Measurements from ENCODE around the gene SLC38A1.
"Not testable (repeated sequence)": the region's sequence is repeated elsewhere in the genome, so short reads cannot be mapped to it uniquely, and the experiment has no call there.

The SLC38A1 gene

DNA sequence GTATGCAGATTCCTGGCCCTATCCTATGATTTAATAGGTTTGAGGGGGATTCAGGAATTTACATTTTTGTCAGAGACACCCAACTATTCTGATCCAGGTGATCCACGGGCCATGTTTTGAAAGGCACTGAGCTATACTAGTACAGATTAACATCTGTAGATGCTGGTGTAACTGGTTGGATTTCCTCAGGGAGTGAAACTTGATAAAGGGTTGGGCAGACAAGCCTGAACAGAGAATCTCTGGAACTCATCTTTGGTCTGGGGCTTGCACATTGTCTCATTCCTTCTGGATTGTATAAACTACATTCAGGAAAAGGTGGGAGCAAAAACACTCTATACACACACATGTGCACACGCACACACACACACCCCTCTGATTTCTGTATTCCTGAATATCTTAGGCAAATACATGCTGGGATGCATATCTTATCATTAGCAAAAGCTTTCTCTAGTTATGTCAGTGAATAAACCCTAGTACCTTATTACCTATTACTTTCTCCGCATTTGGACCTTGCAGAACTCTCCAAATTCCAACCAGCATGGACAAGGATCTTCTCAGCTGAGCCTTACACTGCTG, 104.6 kb downstream of the SLC38A1 start:
- DNase-seq (ENCODE audit: low read depth) = no peak

DNA sequence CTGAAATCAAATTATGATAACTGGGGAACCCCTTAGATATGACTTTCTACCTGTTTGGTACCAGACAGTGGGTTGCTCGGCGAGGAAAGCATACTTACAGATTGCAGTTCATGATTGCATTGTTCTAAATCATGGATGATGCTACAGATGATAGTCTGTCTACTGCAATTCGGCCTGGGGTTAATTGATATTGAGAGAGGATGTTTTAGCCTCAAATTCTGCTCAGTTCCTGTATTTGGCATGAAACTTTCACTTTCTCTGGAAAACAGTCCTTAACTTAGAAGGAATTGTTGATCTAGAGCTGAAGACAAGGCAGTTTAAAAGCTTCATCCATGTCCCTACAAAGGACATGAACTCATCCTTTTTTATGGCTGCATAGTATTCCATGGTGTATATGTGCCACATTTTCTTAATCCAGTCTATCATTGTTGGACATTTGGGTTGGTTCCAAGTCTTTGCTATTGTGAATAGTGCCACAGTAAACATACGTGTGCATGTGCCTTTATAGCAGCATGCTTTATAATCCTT, 106.2 kb downstream of the SLC38A1 start:
- DNase-seq (ENCODE audit: low read depth) = not testable (repeated sequence)

DNA sequence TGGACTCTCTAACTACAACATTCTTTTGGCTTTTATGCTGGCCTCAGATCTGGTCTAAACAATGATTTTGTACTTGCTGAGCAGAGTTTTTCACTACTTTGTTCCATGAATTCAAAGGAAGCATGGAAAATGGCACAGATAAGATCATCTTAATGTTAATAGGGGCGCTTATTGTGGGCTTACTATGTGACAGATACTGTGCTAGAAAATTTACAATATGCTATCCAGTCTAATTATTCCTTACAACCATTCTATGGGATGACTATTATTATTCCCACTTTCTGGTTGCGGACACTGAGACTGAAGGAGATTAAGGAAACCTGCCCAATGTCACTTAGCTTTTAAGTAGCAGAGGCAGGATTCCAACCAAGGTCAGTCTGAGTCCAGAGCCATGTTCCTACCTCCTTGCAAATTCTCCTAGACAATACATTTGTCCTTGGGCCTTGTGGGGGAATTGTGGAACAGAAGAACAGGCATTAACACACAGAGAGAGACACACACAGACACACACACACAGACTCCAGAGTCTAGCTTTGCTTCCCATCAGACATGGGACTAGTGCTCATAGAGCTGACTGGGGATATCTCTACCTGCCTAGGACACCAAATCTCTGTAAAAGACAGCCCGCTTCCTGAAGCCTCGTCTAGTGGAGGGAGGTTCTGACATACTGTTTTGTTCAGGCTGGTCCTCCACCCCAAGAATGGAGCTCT, 107.7 kb downstream of the SLC38A1 start:
- DNase-seq (ENCODE audit: low read depth) = no peak

DNA sequence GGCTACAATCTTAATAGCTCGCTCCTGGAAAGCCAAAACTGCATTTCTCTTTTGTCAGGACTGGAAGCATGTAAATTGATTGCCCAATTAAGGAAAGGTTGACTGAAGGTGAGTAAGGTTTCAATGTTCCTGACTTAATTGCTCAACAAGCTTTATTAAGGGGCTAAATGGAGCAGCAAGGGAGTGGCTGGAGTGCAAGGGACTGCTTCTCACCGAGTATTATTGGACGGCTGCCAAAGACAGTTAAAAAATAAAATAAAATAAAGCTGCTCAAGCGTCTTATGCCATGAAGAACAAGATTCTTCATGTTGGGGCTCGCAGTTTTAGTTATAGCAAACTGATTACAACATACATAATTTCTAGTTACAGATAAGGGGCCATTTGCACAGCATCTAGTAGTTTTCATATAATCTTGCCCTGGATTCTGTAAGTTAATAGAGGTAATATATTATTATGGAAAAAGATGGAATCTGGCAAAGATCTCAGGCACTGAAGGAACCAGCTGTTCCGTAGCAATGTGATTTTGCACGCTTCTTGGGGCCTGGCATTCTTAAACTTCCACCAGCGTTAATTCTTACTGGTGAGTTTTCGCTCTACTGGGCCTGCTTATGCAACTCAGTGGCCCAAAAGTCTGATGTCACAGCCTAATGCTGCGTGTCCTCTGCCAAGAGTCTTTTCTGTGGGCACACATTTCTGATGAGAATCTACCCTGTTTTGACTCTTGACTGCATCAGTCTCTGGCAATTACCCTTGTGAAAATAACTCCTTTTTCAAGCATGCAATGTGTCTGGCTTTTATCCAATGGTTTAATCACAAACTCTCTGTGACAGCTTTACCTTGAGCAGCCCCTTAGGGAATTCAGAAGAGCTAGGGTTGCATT, 108.5 kb downstream of the SLC38A1 start:
- no peak for DNase-seq (ENCODE audit: low read depth)

DNA sequence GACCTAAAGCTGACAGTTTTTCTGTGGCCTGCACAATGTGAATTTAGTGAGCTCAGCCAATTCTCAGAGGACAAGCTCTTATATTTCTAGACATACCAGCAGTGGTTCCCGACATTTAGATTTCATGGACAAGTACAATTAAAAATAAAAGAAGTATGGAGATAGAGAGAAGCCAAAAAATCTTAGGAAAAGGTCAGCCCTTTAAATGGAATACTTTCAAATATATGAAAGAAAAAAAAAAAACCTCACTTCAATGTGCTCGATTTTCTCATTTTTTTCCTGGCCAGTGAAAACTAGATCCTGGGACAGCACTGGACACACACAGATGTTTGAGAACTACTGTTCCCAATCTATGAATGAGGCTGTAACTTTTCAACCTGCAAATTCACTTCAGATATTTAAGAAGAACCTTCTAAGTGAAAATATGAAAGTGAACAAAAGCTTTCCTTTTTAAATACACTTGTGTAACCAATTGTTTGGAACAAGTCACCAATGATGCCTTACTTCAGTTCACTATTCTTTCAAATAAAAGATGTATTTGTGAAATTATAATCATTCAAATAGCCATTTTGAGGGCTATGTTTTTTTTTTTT, 109.4 kb downstream of the SLC38A1 start:
- no peak for DNase-seq (ENCODE audit: low read depth)

DNA sequence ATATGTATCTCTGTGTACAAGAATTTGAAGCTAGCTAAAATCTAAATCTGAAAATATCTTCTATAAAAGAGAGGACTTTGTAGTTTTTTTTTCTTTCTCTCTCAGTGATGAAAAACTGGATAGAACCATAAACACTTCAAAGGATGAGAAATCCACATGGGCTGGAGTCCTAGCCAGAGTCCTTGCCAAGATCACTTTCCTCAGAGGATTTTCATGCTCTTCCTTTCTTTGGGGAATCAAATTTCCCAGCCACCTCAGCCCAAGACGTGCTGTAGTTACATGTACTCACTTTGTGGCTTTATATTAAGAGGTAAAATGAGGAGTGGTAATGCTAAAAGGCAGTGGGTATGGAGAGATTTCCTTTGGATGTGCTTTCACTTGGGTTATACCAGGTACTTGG, 110.3 kb downstream of the SLC38A1 start:
- DNase-seq (ENCODE audit: low read depth) = no peak

DNA sequence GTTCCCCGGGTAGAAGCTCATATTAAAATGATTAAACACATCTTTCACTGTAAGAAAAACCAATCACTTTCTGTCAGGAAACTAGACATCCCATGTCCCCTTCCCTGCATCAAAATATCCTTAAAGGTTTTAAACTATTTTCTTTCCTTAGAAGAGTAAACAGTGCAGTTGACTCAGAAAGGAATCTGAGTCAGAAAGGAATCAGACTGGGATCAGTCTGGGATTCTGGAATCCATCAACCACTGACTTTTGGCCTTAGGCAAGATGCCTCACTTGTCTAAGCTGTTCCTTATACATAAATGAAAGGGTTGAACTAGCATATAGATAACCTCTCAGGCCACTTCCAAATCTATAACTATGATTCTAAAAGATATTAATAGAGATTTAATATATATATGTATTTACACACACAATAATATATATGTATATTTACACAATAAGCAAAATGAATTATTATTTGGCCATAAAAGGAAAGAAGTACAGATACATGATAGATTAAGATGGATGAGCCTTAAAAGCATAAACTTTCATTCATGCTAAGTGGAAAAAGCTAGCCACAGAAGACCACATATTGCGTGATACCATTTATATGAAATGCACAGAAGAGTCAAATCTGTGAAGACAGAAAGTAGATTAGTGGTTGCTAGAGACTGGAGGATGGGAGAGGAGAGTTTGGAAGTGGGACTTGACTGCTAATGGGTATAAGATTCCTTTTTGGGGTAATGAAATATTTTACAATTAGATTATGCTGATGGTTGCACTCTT, 114.4 kb downstream of the SLC38A1 start:
- no peak for DNase-seq (ENCODE audit: low read depth)

DNA sequence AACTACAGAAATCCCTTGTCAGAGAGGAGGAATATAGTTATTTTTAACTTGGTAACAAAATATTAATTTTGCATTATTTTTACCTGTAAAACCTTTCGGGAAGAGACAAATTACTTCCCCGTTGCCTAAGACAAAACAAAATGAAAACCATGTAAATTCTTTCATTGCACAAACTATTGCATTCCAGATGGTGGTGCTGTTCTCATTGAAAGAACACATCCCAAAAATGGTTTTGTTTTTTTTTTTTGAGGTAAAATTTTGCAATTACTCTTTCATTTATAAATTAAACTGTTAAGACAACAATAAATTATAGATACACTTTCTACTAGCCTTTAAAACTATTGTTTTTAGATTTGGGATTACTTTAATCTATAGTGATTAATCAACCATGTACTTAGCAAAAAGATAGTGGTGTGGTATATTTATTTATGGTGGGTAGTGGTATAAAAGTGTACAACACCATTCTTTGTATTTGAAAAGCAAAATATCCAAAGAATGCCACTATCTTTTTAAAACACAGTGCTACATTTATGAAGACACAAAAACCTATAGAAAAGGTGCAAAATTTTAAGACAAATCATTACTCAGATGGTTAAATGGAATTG, 115.5 kb downstream of the SLC38A1 start:
- DNase-seq (ENCODE audit: low read depth) = no peak

DNA sequence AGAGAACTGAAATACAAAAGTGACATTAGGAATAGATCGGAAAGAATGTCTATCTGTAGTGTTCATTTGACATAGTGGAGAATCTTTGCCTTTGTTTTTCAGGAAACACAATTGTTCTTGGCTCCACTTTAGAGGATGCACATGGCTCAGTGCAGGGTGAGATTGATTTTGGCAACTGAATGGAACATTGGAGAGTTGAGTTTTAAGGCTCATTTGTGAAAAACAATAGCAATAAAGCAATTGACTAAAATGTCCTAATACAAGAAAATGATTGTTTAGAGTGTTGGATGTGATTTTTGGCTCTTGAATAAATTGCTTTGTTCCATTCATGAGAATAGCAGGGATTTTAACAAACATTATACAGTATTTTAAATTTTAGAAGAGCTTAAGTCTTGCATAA, 116.4 kb downstream of the SLC38A1 start:
- no peak for DNase-seq (ENCODE audit: low read depth)

DNA sequence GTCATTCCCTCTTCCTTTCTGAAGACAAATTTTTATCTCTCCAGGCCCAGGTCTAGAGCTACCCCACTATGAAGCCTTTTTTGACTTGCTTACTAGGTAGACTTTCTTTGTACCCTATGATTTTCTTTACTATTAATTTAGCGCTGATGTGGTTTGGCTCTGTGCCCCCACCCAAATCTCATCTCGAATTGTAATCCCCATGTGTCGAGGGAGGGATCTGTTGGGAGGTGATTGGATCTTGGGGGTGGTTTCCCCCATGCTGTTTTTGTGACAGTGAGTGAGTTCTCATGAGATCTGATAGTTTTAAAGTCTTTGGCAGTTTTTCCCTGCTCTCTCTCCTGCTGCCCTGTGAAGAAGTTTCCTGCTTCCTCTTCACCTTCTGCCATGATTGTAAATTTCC, 118.1 kb downstream of the SLC38A1 start:
- DNase-seq (ENCODE audit: low read depth) = no peak

DNA sequence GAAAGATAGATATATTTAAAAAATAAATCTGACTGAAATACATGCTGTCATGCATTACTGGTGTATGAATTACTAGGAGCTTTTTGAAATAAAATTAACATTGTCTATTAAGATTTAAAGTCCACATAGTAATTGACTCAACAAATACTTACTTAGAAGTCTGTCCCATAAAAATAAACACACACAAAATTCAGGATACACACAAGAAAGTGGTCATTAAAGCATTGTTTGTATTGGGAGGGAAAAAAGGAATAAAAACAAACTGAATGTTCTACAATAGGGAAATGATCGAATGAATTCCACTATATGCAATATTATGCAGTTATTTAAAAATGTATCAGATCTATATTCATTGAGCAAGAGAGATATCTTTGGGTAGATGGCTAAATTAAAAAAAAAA, 118.9 kb downstream of the SLC38A1 start:
- no peak for DNase-seq (ENCODE audit: low read depth)

DNA sequence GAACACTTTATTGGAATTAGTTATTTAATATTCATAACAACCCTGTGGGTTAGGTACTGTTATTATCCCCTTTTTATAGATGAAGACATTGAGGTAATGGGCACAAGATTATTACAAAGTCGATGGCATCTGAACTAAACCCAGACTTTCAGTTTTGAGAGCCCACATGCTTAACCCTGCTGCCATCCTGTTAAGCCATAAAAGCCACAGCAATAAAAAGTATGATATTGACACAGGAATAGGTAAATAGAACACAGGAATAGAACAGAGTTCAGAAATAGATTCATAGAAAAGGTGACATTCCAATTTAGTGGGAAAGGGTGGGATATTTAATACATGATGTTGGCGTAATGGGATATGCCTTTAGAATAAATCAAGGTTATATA, 119.8 kb downstream of the SLC38A1 start:
- DNase-seq (ENCODE audit: low read depth) = no peak

DNA sequence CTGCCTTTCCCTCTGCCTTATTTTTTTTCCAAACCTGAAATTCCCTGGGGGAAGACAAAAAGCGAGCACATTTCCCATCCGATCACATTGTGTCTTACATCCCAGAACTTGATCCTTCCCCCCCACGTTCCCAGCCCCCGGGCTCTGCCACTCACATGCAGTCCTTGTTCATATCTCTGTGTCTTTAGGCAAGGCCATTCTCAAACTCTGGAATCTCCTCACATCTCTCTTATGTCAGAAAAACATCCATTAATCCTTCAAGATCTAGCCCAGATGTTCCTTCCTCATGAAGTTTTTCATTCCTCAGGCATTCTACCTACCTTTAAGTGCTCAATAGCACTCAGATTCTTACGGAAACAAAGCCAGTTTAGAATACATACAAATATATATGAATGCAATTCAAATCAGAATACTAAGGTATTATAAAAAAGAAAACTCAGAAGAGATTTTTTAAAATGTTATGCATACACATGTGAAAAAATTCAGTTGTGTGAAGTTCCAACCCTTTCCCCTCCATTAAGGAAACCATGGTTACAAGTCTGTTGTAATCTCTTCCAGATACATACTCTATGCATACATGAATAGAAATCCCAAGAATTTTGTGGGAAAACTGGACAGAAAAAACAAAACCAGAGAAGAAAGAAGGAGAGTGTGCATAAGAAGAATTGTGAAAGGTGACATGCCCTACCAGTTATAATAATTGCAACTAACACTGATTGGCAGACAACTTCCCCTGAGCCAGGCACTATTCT, 120.3 kb downstream of the SLC38A1 start:
- no peak for DNase-seq (ENCODE audit: low read depth)

DNA sequence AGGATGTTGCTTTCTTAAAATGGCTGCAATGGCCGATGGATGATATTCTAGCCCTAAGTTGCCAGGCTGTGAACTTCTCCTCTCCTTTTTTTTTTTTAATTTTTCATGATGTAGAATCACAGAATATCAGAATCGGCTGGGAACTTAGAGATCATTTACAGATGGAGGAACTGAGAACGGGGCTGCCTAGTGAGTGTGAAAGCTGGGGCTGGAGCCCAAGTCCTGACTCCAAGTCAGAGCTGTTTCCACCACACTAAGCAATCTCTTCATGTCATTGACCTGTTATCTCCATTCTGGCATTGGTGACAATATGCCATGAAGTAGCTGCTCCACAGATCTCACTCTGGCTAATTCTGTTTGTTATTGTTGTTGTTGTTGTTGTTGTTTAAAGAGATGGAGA, 121.7 kb downstream of the SLC38A1 start:
- DNase-seq (ENCODE audit: low read depth) = no peak

DNA sequence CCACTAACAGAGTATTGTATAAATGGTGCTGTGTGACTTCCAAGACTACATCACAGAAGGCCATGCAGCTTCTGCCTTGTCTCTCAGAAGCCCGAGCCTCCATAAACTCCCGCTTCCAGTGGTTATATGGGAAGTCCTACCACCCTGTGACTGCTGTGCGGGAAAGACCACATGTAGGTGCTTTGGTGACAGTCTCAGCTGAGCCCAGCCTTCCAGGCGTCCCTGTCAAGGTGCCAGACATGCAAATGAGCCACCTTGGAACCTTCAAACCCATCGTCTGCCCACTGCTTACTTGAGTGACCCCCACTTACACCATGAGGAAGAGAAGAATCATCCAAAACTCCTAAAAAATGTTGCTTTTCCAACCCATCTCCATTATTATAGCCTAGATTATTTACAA, 123.0 kb downstream of the SLC38A1 start:
- no peak for DNase-seq (ENCODE audit: low read depth)

DNA sequence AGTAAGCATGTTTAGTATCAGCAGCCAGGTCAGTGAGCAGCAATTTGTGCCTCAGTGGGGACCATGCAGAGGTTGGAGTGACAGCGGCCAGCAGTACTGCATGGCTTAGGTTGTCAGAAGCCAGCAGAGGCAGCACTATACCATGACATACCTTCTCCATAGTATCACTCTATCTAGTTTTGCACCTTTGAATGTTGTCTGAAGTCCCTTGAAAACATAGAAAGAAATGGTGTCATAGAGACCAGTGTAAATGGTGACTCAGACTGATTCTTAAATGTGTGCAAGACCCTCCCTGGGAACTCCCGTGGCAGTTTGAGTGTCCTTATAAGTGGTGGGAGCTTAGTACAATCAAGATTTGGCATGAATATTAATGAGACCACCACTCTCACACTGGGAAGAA, 124.4 kb downstream of the SLC38A1 start:
- DNase-seq (ENCODE audit: low read depth) = no peak

DNA sequence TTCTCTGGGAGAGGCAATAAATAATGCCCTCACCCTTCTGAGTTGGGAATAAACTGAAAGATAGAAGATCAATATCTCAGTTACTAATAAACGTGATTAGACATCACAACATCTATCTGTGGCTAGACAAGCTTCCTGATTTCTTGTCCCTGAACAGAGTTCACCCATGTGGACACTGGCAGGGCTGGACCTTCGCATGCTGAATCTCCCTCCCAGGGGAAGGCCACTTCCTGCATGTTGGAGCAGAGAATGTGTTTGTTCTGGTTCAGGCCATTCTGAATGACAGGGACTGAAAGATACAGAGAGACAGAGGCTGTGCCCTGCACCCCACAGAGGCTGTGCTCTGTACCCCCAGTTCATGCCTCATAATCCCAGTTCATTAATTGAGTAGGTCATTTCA, 132.6 kb downstream of the SLC38A1 start:
- no peak for DNase-seq (ENCODE audit: low read depth)

DNA sequence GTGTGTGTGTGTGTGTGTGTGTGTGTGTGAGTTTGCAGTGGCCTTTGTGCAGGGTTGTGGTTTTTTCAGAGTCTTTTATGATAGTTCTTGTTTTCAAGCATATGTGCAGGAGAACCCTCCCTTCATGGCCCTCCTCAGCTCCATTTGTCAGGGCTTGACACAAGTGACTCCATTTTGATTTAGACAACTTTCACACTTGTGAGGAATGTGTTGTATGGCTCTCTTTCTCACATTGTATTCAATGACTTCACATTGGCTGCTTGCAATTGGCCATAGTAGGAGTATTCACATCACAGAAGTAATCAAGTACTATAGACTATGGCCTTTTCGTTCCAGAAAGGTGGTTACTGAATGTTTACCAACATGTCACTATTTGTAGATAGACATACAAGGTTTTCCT, 133.1 kb downstream of the SLC38A1 start:
- DNase-seq (ENCODE audit: low read depth) = no peak

DNA sequence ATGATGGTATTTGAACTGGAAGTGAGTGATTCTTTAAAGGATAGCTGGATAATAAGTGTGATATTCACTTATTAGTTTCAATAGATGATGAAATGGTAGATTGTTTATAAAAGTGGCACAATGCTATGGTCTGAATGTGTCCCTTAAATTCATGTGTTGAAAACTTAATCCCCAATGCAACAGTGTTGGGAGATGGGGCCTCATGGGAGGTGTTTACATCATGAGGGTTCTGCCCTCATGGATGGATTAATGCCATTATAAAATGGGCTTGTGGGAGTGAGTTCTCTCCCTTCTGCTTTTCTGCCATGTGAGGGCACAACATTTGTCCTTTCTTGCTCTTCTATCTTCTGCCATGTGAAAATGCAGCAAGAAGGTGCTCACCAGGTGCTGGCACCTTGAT, 134.0 kb downstream of the SLC38A1 start:
- DNase-seq (ENCODE audit: low read depth) = no peak

DNA sequence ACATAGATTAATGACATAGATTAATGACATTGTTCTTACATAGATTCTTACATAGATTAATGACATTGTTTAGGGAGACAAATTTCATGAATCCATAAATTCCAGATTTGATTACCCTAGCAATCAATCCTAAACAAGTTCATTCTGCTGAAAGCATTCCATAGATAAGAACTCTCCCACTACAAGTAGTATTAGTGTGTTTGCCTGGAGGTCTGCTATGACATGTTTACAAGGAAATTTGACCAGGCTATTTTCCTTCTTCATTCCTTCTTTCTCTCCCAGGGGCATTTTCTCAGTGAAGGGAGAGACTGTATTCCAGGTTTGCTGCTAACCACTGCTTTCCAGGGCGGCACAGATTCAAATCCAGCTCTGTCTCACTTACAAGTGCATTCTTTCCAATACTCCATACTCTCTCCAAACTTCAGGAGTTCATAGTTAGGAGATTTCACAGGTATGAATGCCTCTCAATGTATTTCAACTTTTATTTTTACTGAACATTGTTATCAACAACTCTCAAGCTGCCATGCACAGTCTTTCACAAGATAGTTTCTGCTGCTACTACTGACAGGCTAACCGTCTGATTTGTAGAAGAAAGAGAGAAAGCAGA, 134.5 kb downstream of the SLC38A1 start:
- DNase-seq (ENCODE audit: low read depth) = no peak

Data from stimulated activated CD8-positive, alpha-beta memory T cell treated with anti-CD3 and anti-CD28 coated beads, Interleukin-7, amount 100 ng/mL, for 24 hours (primary cell).